HepG2 (cell line): ENCODE results near the gene PARP15. TPM values are rescaled to one million over a fixed set of nuclear protein-coding genes. Genes with fewer than 3 reads are reported as not detected.

ENCODE experiments used
- ATAC-seq: fragments of 200-7000 bp; cut with Tn5 transposase; 3 replicates; pipeline ENCODE4 v1.9.1; 2020; ENCODE audit warnings: mild to moderate bottlenecking, moderate library complexity
- BruUV-seq: library from RNA; stranded (reverse); fragments of 400-500 nt; replicated peaks from 2 replicates; lab custom pipeline; 2021; lab: Mats Ljungman, UMichigan
- CTCF ChIA-PET: fragments of 300-600 bp; formaldehyde crosslinking; extraction: SDS; loops from one replicate; lab custom pipeline; 2021; ENCODE audit warnings: low total read pairs, inconsistent platforms, low intra/inter-chr PET ratio; lab: Yijun Ruan, JAX
- POLR2A ChIA-PET: fragments of 350-600 bp; sonication (Branson Sonifier 250); formaldehyde crosslinking; loops from one replicate; lab custom pipeline; 2020; ENCODE audit warnings: antibody characterized with exemption, inconsistent platforms; lab: Yijun Ruan, JAX
- DNase-seq: peaks from one replicate; pipeline ENCODE4 v3.0.0-alpha.2; 2015; ENCODE audit warnings: low spot score
- FAIRE-seq: peaks from 3 replicates; lab custom pipeline; 2011; peaks lifted over from hg19 to GRCh38; lab: Jason Lieb, UNC
- H2AFZ ChIP-seq: one replicate; pipeline ENCODE4 v1.6.1; 2011; ENCODE audit warnings: low read length, inconsistent platforms
- H3K27ac ChIP-seq: fragments of 300-600 bp; 3 replicates; pipeline ENCODE4 v1.8.0; 2011; ENCODE audit warnings: mixed run types, mild to moderate bottlenecking, mixed read lengths, low read length, inconsistent platforms; ENCODE audit not compliant: insufficient read depth; ENCODE audit errors: extremely low read length
- H3K27me3 ChIP-seq, 2 experiments: fragments of 200-600 bp in 1 of 2; 2 replicates in 1 of 2; 3 replicates in 1 of 2; pipeline versions ENCODE4 v1.6.0 to v1.8.0; 2011; ENCODE audit warnings: low read length in 2 of 2, mild to moderate bottlenecking in 2 of 2, moderate library complexity in 2 of 2, inconsistent platforms in 1 of 2; ENCODE audit not compliant: insufficient read depth in 2 of 2, control insufficient read depth in 1 of 2
- H3K36me3 ChIP-seq, 2 experiments: fragments of 200-600 bp in 1 of 2; replicated peaks in 1 of 2; 2 replicates in 1 of 2; 3 replicates in 1 of 2; pipeline versions ENCODE4 v1.5.1 to v1.8.0; 2011; ENCODE audit warnings: low read length in 2 of 2, inconsistent platforms in 1 of 2; ENCODE audit not compliant: insufficient read depth in 2 of 2, control insufficient read depth in 1 of 2
- H3K4me1 ChIP-seq: 2 replicates; pipeline ENCODE4 v1.5.1; 2012; ENCODE audit warnings: low read length, inconsistent platforms; ENCODE audit not compliant: insufficient read depth
- H3K4me2 ChIP-seq: 2 replicates; pipeline ENCODE4 v1.6.0; 2011; ENCODE audit warnings: low read depth, low read length, inconsistent platforms
- H3K4me3 ChIP-seq, 3 experiments: fragments of 200-600 bp in 1 of 3; sonication (generic), shearing (Covaris generic) in 1 of 3; replicated peaks in 1 of 3; 2 replicates each; pipeline ENCODE4 v1.5.1; 2011 to 2016; ENCODE audit warnings: low read length in 3 of 3, inconsistent platforms in 2 of 3, low read depth in 2 of 3, mild to moderate bottlenecking in 2 of 3, control low read depth in 1 of 3, mixed read lengths in 1 of 3; ENCODE audit not compliant: insufficient read depth in 1 of 3
- H3K79me2 ChIP-seq: one replicate; pipeline ENCODE4 v1.6.1; 2011; ENCODE audit warnings: low read length, inconsistent platforms; ENCODE audit not compliant: insufficient read depth
- H3K9ac ChIP-seq: 2 replicates; pipeline ENCODE4 v1.6.0; 2011; ENCODE audit warnings: mild to moderate bottlenecking, low read depth, low read length, inconsistent platforms; ENCODE audit not compliant: insufficient read depth
- H3K9me3 ChIP-seq: 2 replicates; pipeline ENCODE4 v1.5.1; 2012; ENCODE audit warnings: mild to moderate bottlenecking, low read length
- H4K20me1 ChIP-seq: 2 replicates; pipeline ENCODE4 v1.6.0; 2011; ENCODE audit warnings: inconsistent platforms, mild to moderate bottlenecking, low read length, moderate library complexity; ENCODE audit not compliant: insufficient read depth
- CBX2 ChIP-seq, 2 experiments: fragments of 200-600 bp in 1 of 2; sonication (generic); formaldehyde crosslinking in 1 of 2; IDR thresholded peaks; 2 replicates each; pipeline versions ENCODE4 v1.7.0 to v1.8.1; 2018 to 2022; ENCODE audit warnings: low read depth in 2 of 2, low read length in 1 of 2, mild to moderate bottlenecking in 1 of 2, missing genetic modification reagents in 1 of 2
- DPF2 ChIP-seq: sonication (generic); formaldehyde crosslinking; IDR thresholded peaks from 2 replicates; pipeline ENCODE4 v1.4.0; 2020; ENCODE audit warnings: mild to moderate bottlenecking, low read depth, missing genetic modification reagents, borderline replicate concordance
- KDM5A ChIP-seq: fragments of 200-600 bp; sonication (generic); IDR thresholded peaks from 2 replicates; pipeline ENCODE4 v1.7.0; 2018; ENCODE audit warnings: antibody characterized with exemption, mild to moderate bottlenecking, low read length, borderline replicate concordance
- SALL1 ChIP-seq: sonication (generic); formaldehyde crosslinking; IDR thresholded peaks from 2 replicates; pipeline ENCODE4 v1.8.0; 2022; ENCODE audit warnings: mild to moderate bottlenecking, missing genetic modification reagents
- ZFP82 ChIP-seq: sonication (generic); formaldehyde crosslinking; IDR thresholded peaks from 2 replicates; pipeline ENCODE4 v1.5.1; 2020; ENCODE audit warnings: mild to moderate bottlenecking, missing genetic modification reagents, borderline replicate concordance
- ZSCAN31 ChIP-seq: sonication (generic); formaldehyde crosslinking; IDR thresholded peaks from 2 replicates; pipeline ENCODE4 v1.5.0; 2020; ENCODE audit warnings: low read depth, mild to moderate bottlenecking, missing genetic modification reagents
- WGBS: methylation state at CpG from one replicate; pipeline ENCODE4 v1.1.6; 2017; ENCODE audit warnings: low lambda C conversion rate; 5-methylcytosine and 5-hydroxymethylcytosine counted together
- in situ Hi-C: cut with HindIII; loops from 2 replicates; pipeline ENCODE4 v1.10.0; 2017; ENCODE audit warnings: low pct_unique_long_range_greater_than_20kb; ENCODE audit not compliant: extremely low pct_ligation_motif_present
- intact Hi-C: fragments of 100-400 bp; cut with micrococcal nuclease; formaldehyde crosslinking; loops from one replicate; pipeline ENCODE4 v1.10.0; 2022; ENCODE audit not compliant: unreplicated experiment
- polyA plus RNA-seq, 8 experiments: library from polyadenylated mRNA; depleted of rRNA in 3 of 8; stranded (reverse) in 7 of 8; unstranded in 1 of 8; fragments of >200 nt; fragmentation: Illumina TruSeq in 4 of 8; extraction: Trizol in 4 of 8; gene quantifications; 2 replicates each; pipeline versions ENCODE4 v1.2.1 to v1.2.3, GENCODE V29; 2011 to 2016; ENCODE audit warnings: low read depth in 4 of 8, missing spikeins in 1 of 8, mixed read lengths in 1 of 8; ENCODE audit not compliant: insufficient read depth in 1 of 8
- total RNA-seq, 5 experiments: library from RNA; depleted of rRNA; stranded (reverse); fragments of >200 nt; fragmentation: Illumina TruSeq; extraction: Trizol; gene quantifications; 2 replicates each; pipeline ENCODE4 v1.2.3, GENCODE V29; 2016; ENCODE audit warnings: low read depth in 1 of 5
- TF ChIP-seq, protein P1 (sequence below): sonication (generic); formaldehyde crosslinking; IDR thresholded peaks from 2 replicates; pipeline ENCODE4 v1.5.1; 2020; ENCODE audit warnings: mild to moderate bottlenecking, missing genetic modification reagents, moderate library complexity
- TF ChIP-seq, protein P2 (sequence below): IDR thresholded peaks from 2 replicates; pipeline ENCODE4 v1.6.1; 2016; ENCODE audit warnings: mild to moderate bottlenecking
- TF ChIP-seq, protein P3 (sequence below): sonication (generic); formaldehyde crosslinking; IDR thresholded peaks from 2 replicates; pipeline ENCODE4 v1.5.1; 2020; ENCODE audit warnings: missing genetic modification reagents, mild to moderate bottlenecking, borderline replicate concordance
- TF ChIP-seq, protein P4 (sequence below), 2 experiments: fragments of 450-650 bp in 1 of 2; sonication (generic) in 1 of 2; formaldehyde crosslinking; IDR thresholded peaks; 2 replicates each; pipeline versions ENCODE4 v1.5.0 to v1.8.0; 2020 to 2022; ENCODE audit warnings: mild to moderate bottlenecking in 1 of 2, missing genetic modification reagents in 1 of 2
- TF ChIP-seq, protein P5 (sequence below): sonication (generic); formaldehyde crosslinking; IDR thresholded peaks from 2 replicates; pipeline ENCODE4 v1.5.1; 2020; ENCODE audit warnings: mild to moderate bottlenecking, moderate library complexity, missing genetic modification reagents

The PARP15 gene
- total and polyA plus RNA-seq, 2 of the 13 experiments (the other 11 are each of a cell fraction or from before 2014, with no cell fraction given): 0.02 TPM; not detected in 1

DNA sequence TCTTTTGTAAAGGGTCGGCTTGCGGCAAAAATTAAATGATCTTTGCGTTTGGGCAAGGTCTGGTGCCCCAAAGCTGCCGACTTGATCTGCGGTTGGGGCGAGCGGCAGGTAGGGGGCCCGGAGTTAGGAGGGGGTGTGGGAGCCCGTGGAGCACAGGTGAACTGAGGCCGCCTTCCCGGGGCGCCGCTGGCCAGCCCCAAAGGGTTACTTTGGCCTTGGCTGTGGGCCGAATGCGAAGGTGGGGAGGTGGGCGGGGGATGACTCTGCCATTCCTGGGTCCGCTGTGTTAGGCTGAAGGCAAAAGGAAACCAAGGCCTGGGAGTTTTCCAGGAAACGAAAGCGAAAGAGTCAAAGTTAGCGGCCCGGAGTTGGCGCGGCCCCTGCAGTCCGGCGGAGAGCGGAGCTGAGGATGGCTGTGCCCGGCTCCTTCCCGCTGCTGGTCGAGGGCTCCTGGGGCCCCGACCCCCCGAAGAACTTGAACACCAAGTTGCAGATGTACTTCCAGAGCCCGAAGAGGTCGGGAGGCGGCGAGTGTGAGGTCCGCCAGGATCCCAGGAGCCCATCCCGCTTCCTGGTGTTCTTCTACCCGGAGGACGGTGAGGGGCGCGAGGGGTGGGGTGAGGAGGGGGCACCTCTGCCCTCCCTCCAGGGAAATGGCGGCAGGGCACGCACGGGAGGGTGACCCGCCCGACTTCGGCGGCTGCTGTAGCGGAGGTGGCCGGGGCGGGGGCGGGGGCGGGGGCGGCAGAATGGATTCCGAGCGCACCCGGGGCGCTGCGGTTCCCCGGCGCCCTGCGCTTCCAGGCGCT, 103.2 kb downstream of the PARP15 start, which contains the start of gene PARP14:
Gene PARP14, plus strand, starts transcription at position 365 of the 809 bp plus-strand sequence. Its CDS starts 45 bp downstream, at position 410.
- DNase-seq (peak; percentile 55), FAIRE-seq (no peak), ATAC-seq (peak; percentile 73)
- POLR2A ChIA-PET: interaction anchor here (0.7 to 3.6 kb wide), 10 partner anchors 9 to 297 kb away, joined by 3 to 29 read pairs (median 7); partner anchors contain the start of genes DTX3L, FAM162A, HSPBAP1 and KPNA1
- peaks cover 30% of the 10 kb centered on the region for H3K4me1 ChIP-seq
- no peaks in the 10 kb centered on the region for H3K36me3 ChIP-seq
- BruUV-seq: no TSS peak
- intact Hi-C loops (loop anchor here (1.0 kb wide), 1 partner anchor 11 kb away; no protein-coding TSS in a partner anchor), in situ Hi-C loops (loop anchor here (25.0 kb wide), 1 partner anchor 1118 kb away; the partner anchor contains the start of gene ARGFX)
- peak within 1 kb of the TSS; percentile 99 for H3K4me2 ChIP-seq
- no peaks in the 10 kb centered on the region for H3K9me3 ChIP-seq
- no peaks in the 10 kb centered on the region for H4K20me1 ChIP-seq
- CTCF ChIA-PET: interaction anchor here (1.6 kb wide), 1 partner anchor 120 kb away, joined by 4 read pairs; no protein-coding TSS in a partner anchor
- peak within 1 kb of the TSS; percentile 65 for H3K27ac ChIP-seq
- H2AFZ ChIP-seq: peak within 1 kb of the TSS; percentile 100
- H3K79me2 ChIP-seq: no peaks in the 10 kb centered on the region
- peak within 1 kb of the TSS; percentile 81 for H3K9ac ChIP-seq
- WGBS: 5% methylated on average over 9 of the region's 63 CpGs
- H3K4me3 ChIP-seq: peak within 1 kb of the TSS; percentile 90 to 97 (median 93)
- no peaks in the 10 kb centered on the region; a peak in 1 of 5 replicates for H3K27me3 ChIP-seq
- peak; percentile 65; the same call in 1 of the 2 replicates for TF ChIP-seq ZSCAN31
- TF ChIP-seq, protein P1, sequence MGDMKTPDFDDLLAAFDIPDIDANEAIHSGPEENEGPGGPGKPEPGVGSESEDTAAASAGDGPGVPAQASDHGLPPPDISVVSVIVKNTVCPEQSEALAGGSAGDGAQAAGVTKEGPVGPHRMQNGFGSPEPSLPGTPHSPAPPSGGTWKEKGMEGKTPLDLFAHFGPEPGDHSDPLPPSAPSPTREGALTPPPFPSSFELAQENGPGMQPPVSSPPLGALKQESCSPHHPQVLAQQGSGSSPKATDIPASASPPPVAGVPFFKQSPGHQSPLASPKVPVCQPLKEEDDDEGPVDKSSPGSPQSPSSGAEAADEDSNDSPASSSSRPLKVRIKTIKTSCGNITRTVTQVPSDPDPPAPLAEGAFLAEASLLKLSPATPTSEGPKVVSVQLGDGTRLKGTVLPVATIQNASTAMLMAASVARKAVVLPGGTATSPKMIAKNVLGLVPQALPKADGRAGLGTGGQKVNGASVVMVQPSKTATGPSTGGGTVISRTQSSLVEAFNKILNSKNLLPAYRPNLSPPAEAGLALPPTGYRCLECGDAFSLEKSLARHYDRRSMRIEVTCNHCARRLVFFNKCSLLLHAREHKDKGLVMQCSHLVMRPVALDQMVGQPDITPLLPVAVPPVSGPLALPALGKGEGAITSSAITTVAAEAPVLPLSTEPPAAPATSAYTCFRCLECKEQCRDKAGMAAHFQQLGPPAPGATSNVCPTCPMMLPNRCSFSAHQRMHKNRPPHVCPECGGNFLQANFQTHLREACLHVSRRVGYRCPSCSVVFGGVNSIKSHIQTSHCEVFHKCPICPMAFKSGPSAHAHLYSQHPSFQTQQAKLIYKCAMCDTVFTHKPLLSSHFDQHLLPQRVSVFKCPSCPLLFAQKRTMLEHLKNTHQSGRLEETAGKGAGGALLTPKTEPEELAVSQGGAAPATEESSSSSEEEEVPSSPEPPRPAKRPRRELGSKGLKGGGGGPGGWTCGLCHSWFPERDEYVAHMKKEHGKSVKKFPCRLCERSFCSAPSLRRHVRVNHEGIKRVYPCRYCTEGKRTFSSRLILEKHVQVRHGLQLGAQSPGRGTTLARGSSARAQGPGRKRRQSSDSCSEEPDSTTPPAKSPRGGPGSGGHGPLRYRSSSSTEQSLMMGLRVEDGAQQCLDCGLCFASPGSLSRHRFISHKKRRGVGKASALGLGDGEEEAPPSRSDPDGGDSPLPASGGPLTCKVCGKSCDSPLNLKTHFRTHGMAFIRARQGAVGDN: peak; percentile 66; the same call in 1 of the 2 replicates
- no peak for TF ChIP-seq KDM5A
- TF ChIP-seq, protein P2, sequence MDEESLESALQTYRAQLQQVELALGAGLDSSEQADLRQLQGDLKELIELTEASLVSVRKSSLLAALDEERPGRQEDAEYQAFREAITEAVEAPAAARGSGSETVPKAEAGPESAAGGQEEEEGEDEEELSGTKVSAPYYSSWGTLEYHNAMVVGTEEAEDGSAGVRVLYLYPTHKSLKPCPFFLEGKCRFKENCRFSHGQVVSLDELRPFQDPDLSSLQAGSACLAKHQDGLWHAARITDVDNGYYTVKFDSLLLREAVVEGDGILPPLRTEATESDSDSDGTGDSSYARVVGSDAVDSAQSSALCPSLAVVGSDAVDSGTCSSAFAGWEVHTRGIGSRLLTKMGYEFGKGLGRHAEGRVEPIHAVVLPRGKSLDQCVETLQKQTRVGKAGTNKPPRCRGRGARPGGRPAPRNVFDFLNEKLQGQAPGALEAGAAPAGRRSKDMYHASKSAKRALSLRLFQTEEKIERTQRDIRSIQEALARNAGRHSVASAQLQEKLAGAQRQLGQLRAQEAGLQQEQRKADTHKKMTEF (CRISPR knock-in tag): 0 out of 2 replicates have a peak, but pooled peaks have one; percentile 14
- TF ChIP-seq, protein P3, sequence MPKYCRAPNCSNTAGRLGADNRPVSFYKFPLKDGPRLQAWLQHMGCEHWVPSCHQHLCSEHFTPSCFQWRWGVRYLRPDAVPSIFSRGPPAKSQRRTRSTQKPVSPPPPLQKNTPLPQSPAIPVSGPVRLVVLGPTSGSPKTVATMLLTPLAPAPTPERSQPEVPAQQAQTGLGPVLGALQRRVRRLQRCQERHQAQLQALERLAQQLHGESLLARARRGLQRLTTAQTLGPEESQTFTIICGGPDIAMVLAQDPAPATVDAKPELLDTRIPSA (CRISPR knock-in tag): 0 out of 2 replicates have a peak, but pooled peaks have one; percentile 42
- 0 out of 2 replicates have a peak, but pooled peaks have one; percentile 17 for TF ChIP-seq ZFP82 (CRISPR knock-in tag)
- TF ChIP-seq SALL1: peak; percentile 48
- TF ChIP-seq DPF2 (CRISPR knock-in tag): no peak
- TF ChIP-seq, protein P4, sequence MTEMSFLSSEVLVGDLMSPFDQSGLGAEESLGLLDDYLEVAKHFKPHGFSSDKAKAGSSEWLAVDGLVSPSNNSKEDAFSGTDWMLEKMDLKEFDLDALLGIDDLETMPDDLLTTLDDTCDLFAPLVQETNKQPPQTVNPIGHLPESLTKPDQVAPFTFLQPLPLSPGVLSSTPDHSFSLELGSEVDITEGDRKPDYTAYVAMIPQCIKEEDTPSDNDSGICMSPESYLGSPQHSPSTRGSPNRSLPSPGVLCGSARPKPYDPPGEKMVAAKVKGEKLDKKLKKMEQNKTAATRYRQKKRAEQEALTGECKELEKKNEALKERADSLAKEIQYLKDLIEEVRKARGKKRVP (CRISPR knock-in tag; IDR thresholded peaks at IDR 0.05): no peak
- TF ChIP-seq, protein P5, sequence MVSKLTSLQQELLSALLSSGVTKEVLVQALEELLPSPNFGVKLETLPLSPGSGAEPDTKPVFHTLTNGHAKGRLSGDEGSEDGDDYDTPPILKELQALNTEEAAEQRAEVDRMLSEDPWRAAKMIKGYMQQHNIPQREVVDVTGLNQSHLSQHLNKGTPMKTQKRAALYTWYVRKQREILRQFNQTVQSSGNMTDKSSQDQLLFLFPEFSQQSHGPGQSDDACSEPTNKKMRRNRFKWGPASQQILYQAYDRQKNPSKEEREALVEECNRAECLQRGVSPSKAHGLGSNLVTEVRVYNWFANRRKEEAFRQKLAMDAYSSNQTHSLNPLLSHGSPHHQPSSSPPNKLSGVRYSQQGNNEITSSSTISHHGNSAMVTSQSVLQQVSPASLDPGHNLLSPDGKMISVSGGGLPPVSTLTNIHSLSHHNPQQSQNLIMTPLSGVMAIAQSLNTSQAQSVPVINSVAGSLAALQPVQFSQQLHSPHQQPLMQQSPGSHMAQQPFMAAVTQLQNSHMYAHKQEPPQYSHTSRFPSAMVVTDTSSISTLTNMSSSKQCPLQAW: no peak
- TF ChIP-seq CBX2 (IDR thresholded peaks at IDR 0.05; ENCODE audit: low read depth, low read length): no peak
- no peak for TF ChIP-seq CBX2 (CRISPR knock-in tag; IDR thresholded peaks at IDR 0.05; ENCODE audit: low read depth)
